ENCODE results near the gene NTM. TPM values are rescaled to one million over a fixed set of nuclear protein-coding genes. Genes with fewer than 3 reads are reported as not detected.
"Not testable (repeated sequence)": the region's sequence is repeated elsewhere in the genome, so short reads cannot be mapped to it uniquely, and the experiment has no call there.

The NTM gene
- total and polyA plus RNA-seq, 12 donors = 0.26 to 11.5 (median 4.0) TPM

GRCh38 chr11:132064987-132065620 is 694.7 kb downstream of the NTM start:
- Histone ChIP-seq H3K27ac (peak overlapping the region in 1 of 5 donors; percentile 69), H3K36me3 (replicated peaks in 1 of 2) (no peaks in the 10 kb centered on the region), H3K9me3 (replicated peaks in 1 of 3) (no peaks in the 10 kb centered on the region), H3K4me3 (no peak overlapping the region), H3K27me3 (no peaks in the 10 kb centered on the region), H3K4me1 (replicated peaks in 1 of 2) (no peaks in the 10 kb centered on the region)
- intact Hi-C loops (cut with DNase I) = no loop called here
- no peak for TF ChIP-seq CTCF (IDR thresholded peaks at IDR 0.05)
- TF ChIP-seq POLR2A (IDR thresholded peaks at IDR 0.05) = no peak
- 52 to 58% (median 55%) methylated on average over 4 of the region's 4 CpGs for WGBS, 4 donors
- peak in 2 of 7 donors; percentile 15 to 19 for DNase-seq

GRCh38 chr11:132068556-132068955 is 698.1 kb downstream of the NTM start:
- no peak for TF ChIP-seq POLR2A (IDR thresholded peaks at IDR 0.05)
- no peak for TF ChIP-seq CTCF (IDR thresholded peaks at IDR 0.05)
- Histone ChIP-seq H3K36me3 (replicated peaks in 1 of 2) (no peaks in the 10 kb centered on the region), H3K4me3 (no peak overlapping the region), H3K27me3 (no peaks in the 10 kb centered on the region), H3K27ac (no peak overlapping the region), H3K4me1 (replicated peaks in 1 of 2) (no peaks in the 10 kb centered on the region), H3K9me3 (replicated peaks in 1 of 3) (no peaks in the 10 kb centered on the region)
- intact Hi-C loops (cut with DNase I) = no loop called here
- no peak for DNase-seq

GRCh38 chr11:132069593-132069992 is 699.2 kb downstream of the NTM start:
- H3K27ac ChIP-seq; H3K4me1 ChIP-seq (replicated peaks in 1 of 2); H3K9me3 ChIP-seq (replicated peaks in 1 of 3); DNase-seq; H3K4me3 ChIP-seq; H3K27me3 ChIP-seq; intact Hi-C loops (cut with DNase I); H3K36me3 ChIP-seq (replicated peaks in 1 of 2): not testable (repeated sequence)
- WGBS, 4 donors = 90 to 93% (median 92%) methylated on average over 15 of the region's 15 CpGs

- H3K4me1 ChIP-seq (replicated peaks in 1 of 2); H3K9me3 ChIP-seq (replicated peaks in 1 of 3); DNase-seq; intact Hi-C loops (cut with DNase I); H3K27ac ChIP-seq; H3K27me3 ChIP-seq; H3K36me3 ChIP-seq (replicated peaks in 1 of 2); H3K4me3 ChIP-seq: not testable (repeated sequence)
- 93 to 96% (median 96%) methylated on average over 14 to 17 of the region's 17 CpGs for WGBS, 4 donors
Observed at GRCh38 chr11:132070907-132071306, 700.5 kb downstream of the NTM start.

- intact Hi-C loops (cut with DNase I) = no loop called here
- Histone ChIP-seq H3K36me3 (replicated peaks in 1 of 2) (no peaks in the 10 kb centered on the region), H3K9me3 (replicated peaks in 1 of 3) (no peaks in the 10 kb centered on the region), H3K4me1 (replicated peaks in 1 of 2) (no peaks in the 10 kb centered on the region), H3K4me3 (no peak overlapping the region), H3K27ac (no peak overlapping the region), H3K27me3 (no peaks in the 10 kb centered on the region)
- no peak for TF ChIP-seq CTCF (IDR thresholded peaks at IDR 0.05)
- TF ChIP-seq POLR2A (IDR thresholded peaks at IDR 0.05) = no peak
- DNase-seq = no peak
- 29 to 57% (median 54%) methylated on average over 6 of the region's 6 CpGs for WGBS, 4 donors
Observed at GRCh38 chr11:132072044-132072857, 701.8 kb downstream of the NTM start.

All from adrenal gland (tissue), 12 donors.